Activated CD4-positive, alpha-beta T cell treated with anti-CD3 and anti-CD28 coated beads, Interleukin-2, amount 10 ng/mL, durations not matched to agents 24 days and 14 days (primary cell): ENCODE measurements around the gene CANT1. TPM values are rescaled to one million over a fixed set of nuclear protein-coding genes. Genes with fewer than 3 reads are reported as not detected.

ENCODE experiments used
- DNase-seq: peaks from one replicate; pipeline ENCODE4 v3.0.0; 2022
- H3K27ac Mint-ChIP-seq: one replicate; pipeline ENCODE4 v1.8.0; 2022; ENCODE audit warnings: mild to moderate bottlenecking, mixed read lengths
- H3K27me3 Mint-ChIP-seq: one replicate; pipeline ENCODE4 v1.8.0; 2022; ENCODE audit warnings: mixed read lengths
- H3K36me3 Mint-ChIP-seq: one replicate; pipeline ENCODE4 v1.8.0; 2022; ENCODE audit warnings: low read depth, mild to moderate bottlenecking, mixed read lengths
- H3K4me1 Mint-ChIP-seq: one replicate; pipeline ENCODE4 v1.8.0; 2021; ENCODE audit warnings: mixed read lengths
- H3K4me3 Mint-ChIP-seq: one replicate; pipeline ENCODE4 v1.8.0; 2022; ENCODE audit warnings: mild to moderate bottlenecking, moderate library complexity, mixed read lengths
- H3K9me3 Mint-ChIP-seq: one replicate; pipeline ENCODE4 v1.8.0; 2021; ENCODE audit warnings: mixed read lengths
- intact Hi-C: fragments of 100-400 bp; cut with micrococcal nuclease; formaldehyde crosslinking; loops from one replicate; pipeline ENCODE4 v1.15.1; 2023
- total RNA-seq: library from RNA; stranded (reverse); gene quantifications from 2 replicates; pipeline ENCODE4 v1.2.3, GENCODE V29; 2022

Gene CANT1
- total RNA-seq, 1 donor from 2014 or later = 70.5 TPM

GRCh38 chr17:78979780-78980623 lies 29.6 kb downstream of the CANT1 start, which contains the start of gene LGALS3BP:
LGALS3BP (minus strand) TSS chr17:78979923; CDS start chr17:78977191, 2,732 bp downstream.
- Mint-ChIP-seq H3K36me3 (peaks cover 10% of the 10 kb centered on the region), H3K4me1 (peaks cover 11% of the 10 kb centered on the region), H3K27ac (peak within 1 kb of the TSS; percentile 88), H3K27me3 (no peaks in the 10 kb centered on the region), H3K9me3 (no peaks in the 10 kb centered on the region), H3K4me3 (peak within 1 kb of the TSS; percentile 82)
- intact Hi-C loops = no loop called here
- DNase-seq = peak; percentile 85

DNA sequence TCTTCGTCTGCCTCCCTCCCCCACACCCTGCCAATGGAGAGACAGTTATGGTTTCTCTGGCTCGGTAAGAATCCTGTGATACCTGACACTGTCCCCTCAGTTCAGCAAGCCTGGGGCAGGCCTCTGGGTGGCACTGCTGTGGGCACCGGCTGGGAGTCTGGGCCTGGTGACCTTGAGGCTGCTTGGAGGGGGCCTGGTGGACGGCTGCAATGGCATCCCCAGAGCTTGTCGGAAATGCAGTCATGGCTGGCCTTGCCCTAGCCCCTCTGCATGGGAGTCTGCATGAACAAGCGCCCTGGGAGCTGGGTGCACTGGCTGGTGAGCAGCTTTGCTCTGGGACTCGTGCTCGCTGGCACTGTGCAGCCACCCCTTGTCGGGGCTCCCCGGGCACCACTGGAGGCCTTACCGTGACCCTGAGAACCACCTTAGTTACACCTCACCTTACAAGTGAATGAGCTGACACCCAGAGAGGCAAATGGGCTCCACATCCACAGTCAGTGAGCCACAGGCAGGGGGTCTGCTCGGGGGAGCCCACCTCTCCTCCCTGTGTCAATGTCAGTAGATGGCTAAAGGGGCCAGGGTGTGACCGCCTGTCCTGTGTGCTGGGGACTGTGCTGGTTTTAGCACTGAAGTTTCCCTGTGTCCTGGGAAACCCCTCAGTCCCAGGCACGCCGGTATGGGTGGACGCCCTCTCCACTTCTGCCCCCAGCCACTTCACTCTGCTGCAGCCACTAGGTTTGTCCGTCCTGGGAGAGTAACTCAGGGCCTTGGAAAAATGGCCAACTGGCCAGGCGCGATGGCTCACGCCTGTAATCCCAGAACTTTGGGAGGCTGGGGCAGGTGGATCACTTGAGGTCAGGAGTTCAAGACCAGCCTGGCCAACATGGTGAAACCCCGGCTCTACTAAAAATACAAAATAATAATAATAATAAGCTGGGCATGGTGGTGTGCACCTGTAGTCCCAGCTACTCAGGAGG lies 31.3 kb downstream of the CANT1 start:
- H3K9me3 Mint-ChIP-seq = no peaks in the 10 kb centered on the region
- no peaks in the 10 kb centered on the region for H3K27me3 Mint-ChIP-seq
- intact Hi-C loops = no loop called here
- peaks cover 12% of the 10 kb centered on the region for H3K36me3 Mint-ChIP-seq
- H3K4me3 Mint-ChIP-seq = peak overlapping the region; percentile 82
- peaks cover 11% of the 10 kb centered on the region for H3K4me1 Mint-ChIP-seq
- no peak overlapping the region for H3K27ac Mint-ChIP-seq
- no peak for DNase-seq

DNA sequence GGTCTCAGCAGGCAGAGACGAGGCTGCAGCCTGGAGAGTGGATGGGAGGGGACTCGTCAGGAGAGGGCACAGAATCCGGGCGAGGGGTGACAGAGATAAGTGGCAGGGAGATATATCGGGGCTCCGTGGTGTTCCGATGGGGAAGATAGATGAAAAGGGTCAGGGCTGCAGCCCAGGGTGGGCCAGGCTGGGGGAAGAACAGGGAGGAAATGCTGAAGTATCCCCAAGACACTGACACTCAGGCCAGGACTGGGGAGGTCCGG lies 32.0 kb downstream of the CANT1 start:
- no peaks in the 10 kb centered on the region for H3K27me3 Mint-ChIP-seq
- DNase-seq = no peak
- intact Hi-C loops = no loop called here
- H3K27ac Mint-ChIP-seq = peak overlapping the region; percentile 36
- H3K9me3 Mint-ChIP-seq = no peaks in the 10 kb centered on the region
- peaks cover 12% of the 10 kb centered on the region for H3K36me3 Mint-ChIP-seq
- H3K4me3 Mint-ChIP-seq = peak overlapping the region; percentile 82
- peaks cover 11% of the 10 kb centered on the region for H3K4me1 Mint-ChIP-seq

DNA sequence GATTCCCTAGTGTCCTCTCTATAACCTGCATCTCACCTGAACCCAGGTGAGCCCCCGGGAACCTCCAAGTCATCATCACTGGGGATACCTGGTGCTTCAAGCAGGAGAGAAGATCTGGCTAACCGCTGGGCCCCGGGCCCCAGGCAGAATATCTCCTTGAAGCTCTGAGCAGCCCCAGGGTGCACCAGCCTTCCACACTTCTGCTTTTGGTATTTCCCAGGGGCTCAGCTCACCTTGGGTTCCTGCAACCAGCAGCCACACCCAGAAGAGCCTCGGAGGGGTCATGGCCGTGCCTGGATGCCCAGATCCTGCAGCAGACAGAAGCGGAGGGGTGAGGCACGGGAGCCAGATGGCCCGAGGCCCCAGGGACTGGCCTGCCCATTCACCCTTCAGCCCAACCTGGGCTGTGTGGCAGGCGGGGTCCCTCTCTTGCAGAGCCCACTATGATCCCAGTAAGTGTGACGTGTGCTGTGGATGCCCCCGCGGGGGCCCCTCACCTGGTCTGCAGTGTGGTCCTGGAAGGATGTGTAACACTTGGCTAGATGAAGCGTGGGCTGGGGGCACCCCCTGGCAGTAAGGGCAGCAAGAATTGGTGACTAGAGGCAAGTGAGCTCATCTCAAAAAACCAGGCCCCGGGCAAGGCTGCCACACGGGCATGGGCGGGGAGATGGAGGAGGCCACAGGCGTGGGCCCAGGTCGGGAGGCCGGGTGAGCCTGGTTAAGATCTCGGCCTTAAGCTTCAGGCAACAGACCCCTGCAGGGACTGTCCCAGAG lies 32.5 kb downstream of the CANT1 start:
- H3K27ac Mint-ChIP-seq = peak overlapping the region; percentile 65
- no peaks in the 10 kb centered on the region for H3K9me3 Mint-ChIP-seq
- peaks cover 11% of the 10 kb centered on the region for H3K4me1 Mint-ChIP-seq
- H3K4me3 Mint-ChIP-seq = peak overlapping the region; percentile 82
- H3K27me3 Mint-ChIP-seq = no peaks in the 10 kb centered on the region
- H3K36me3 Mint-ChIP-seq = peaks cover 17% of the 10 kb centered on the region
- DNase-seq = no peak
- intact Hi-C loops = no loop called here

- H3K36me3 Mint-ChIP-seq = peaks cover 33% of the 10 kb centered on the region
- DNase-seq = no peak
- H3K9me3 Mint-ChIP-seq = no peaks in the 10 kb centered on the region
- H3K27ac Mint-ChIP-seq = no peak overlapping the region
- H3K27me3 Mint-ChIP-seq = no peaks in the 10 kb centered on the region
- H3K4me1 Mint-ChIP-seq = peaks cover 18% of the 10 kb centered on the region
- no peak overlapping the region for H3K4me3 Mint-ChIP-seq
- intact Hi-C loops = loop anchor here (5.0 kb wide), 1 partner anchor 478 kb away; no protein-coding TSS in a partner anchor
Measured at GRCh38 chr17:78974635-78975591, 34.7 kb downstream of the CANT1 start.

DNA sequence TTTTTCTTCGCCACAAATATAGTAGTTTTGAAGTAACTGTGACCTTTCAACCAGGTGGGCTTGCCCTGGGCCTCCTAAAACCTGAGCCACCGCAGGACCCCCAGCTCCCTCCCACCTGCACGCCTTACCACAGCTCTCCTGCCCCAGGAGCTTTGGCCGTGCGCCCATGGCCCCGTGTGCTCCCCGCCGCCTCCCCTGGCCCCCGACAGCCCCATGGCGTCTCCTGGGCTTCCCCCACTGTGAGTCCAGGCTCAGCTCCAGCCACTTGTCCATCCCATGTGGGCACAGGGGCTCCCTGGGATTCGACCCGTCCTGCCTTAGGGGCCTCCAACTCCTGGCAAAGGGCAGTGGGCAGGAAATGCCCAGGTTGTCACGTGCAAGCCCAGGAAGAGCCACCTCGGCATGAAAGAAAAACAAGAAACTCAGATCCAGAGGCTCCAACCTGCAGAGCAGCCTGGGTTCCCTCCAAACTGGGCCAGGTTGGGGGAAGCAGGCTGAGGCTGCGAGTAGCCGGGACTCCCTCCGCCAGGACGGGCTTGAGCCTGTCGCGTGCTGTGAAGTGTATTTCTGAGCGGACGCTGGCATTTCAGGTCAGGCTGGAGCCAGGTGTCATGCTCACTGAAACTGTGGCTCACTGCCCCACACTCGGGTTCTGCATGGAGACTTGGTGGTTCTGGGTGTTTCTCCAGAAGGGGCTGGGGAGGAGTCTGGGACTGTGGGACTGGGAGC lies 35.6 kb downstream of the CANT1 start:
- intact Hi-C loops = loop anchor here (5.0 kb wide), 1 partner anchor 477 kb away; no protein-coding TSS in a partner anchor
- no peak for DNase-seq
- no peaks in the 10 kb centered on the region for H3K9me3 Mint-ChIP-seq

DNA sequence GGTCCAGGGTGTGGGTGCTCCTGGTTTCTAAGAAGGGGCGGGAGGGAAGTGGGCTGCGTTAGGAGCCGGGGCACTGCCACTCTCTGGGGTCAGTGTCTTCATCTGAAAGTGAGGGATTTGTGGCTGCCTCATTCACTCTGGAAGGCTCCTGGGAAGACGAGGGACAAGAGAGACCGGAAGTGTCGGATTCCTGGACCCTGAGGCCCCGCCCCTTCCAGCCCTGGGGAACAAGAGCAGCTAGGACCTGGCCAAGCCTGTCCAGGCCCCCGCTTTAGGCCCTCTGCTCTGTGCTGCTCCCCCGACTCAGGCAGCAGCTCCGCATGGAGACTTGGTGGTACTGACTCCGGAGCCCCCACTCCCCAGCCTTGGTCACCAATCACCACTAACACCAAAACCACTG lies 36.4 kb downstream of the CANT1 start:
- H3K27ac Mint-ChIP-seq = no peak overlapping the region
- no peak for DNase-seq
- intact Hi-C loops = loop anchor here (5.0 kb wide), 1 partner anchor 476 kb away; no protein-coding TSS in a partner anchor

More for the DNA sequence above, 35.6 kb downstream of the CANT1 start:
- Mint-ChIP-seq H3K36me3 (peaks cover 35% of the 10 kb centered on the region), H3K27ac (no peak overlapping the region), H3K4me1 (peaks cover 15% of the 10 kb centered on the region), H3K27me3 (no peaks in the 10 kb centered on the region), H3K4me3 (no peak overlapping the region)

DNA sequence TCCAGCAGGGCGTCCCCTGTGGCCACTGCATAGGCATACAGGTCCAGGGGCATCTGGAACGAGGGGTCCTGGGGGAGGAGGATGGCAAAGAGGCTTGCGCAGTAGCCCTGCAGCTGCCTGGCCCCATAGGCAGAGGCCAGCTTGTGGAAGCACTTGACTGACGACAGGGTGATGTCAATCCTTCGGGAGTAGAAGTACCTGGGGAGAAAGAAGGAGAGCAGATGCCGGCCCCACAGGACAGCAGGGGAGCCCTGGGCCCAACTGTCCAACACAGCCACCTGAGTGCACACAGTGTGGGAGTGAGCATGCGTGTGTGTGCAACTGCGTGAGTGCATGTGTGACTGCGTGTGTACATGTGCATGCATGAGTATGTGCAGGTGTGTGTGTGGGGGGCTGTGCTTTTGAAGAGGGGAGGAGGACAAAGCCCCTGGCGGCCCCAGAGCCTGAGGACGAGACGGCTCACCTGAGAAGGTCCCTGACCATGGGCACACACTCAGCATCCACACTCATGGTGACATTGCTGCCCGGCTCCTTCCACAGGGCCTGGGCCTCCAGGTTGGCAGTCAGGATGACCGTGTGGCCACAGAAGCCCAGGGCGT lies 37.0 kb downstream of the CANT1 start:
- DNase-seq = no peak
- intact Hi-C loops = loop anchor here (5.0 kb wide), 1 partner anchor 475 kb away; no protein-coding TSS in a partner anchor
- Mint-ChIP-seq H3K4me3 (no peak overlapping the region), H3K27me3 (no peaks in the 10 kb centered on the region), H3K27ac (no peak overlapping the region), H3K4me1 (peaks cover 14% of the 10 kb centered on the region), H3K9me3 (no peaks in the 10 kb centered on the region), H3K36me3 (peaks cover 36% of the 10 kb centered on the region)

More for the DNA sequence above, 36.4 kb downstream of the CANT1 start:
- Mint-ChIP-seq H3K36me3 (peaks cover 37% of the 10 kb centered on the region), H3K27me3 (no peaks in the 10 kb centered on the region), H3K4me1 (peaks cover 15% of the 10 kb centered on the region), H3K4me3 (no peak overlapping the region), H3K9me3 (no peaks in the 10 kb centered on the region)

DNA sequence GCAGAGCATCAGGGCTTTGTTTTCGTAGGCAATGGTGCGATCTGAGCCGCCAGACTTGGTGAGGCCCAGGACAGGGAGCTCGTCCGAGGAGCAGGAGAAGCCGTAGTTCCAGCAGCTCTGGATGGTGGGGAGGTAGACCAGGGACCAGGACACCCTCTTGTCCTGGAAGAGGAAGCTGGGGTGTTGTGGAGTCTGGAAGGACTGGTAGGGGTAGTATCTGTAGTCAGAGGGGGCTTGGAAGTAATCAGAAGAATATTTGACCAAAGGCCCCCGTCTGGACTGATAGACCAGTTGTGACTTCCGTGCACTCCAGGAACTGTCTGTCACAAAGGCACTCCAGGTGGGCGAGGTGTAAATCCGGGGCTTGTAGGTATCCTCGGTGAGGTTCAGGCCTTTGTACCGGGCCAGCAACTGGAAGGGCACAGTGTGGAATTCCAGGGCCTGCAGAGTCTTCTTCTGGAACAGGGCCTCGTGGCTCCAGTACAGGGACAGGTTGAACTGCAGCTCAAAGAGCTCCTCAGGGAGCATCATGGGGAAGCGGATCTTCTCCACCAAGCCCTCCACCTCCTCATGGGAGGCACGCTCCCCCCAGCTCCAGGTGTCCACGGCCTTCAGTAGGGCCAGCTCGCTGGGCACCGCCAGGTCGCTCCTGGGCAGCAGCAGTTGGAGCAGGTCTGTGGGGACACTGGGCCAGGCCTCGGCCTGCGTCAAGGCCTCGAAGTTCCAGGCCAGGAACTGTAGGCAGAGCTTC lies 37.6 kb downstream of the CANT1 start:
- no peaks in the 10 kb centered on the region for H3K27me3 Mint-ChIP-seq
- no peak overlapping the region for H3K27ac Mint-ChIP-seq
- H3K36me3 Mint-ChIP-seq = peaks cover 30% of the 10 kb centered on the region
- intact Hi-C loops = loop anchor here (1.0 to 5.0 kb wide), 2 partner anchors 107 to 475 kb away; no protein-coding TSS in a partner anchor
- H3K9me3 Mint-ChIP-seq = no peaks in the 10 kb centered on the region
- peaks cover 10% of the 10 kb centered on the region for H3K4me1 Mint-ChIP-seq
- no peak for DNase-seq
- no peak overlapping the region for H3K4me3 Mint-ChIP-seq

- Mint-ChIP-seq H3K36me3 (peaks cover 30% of the 10 kb centered on the region), H3K4me3 (no peak overlapping the region), H3K9me3 (no peaks in the 10 kb centered on the region), H3K4me1 (peaks cover 10% of the 10 kb centered on the region), H3K27me3 (no peaks in the 10 kb centered on the region), H3K27ac (peak overlapping the region; percentile 78)
- intact Hi-C loops = loop anchor here (1.0 to 5.0 kb wide), 2 partner anchors 106 to 474 kb away; no protein-coding TSS in a partner anchor
- peak; percentile 92 for DNase-seq
Measured at GRCh38 chr17:78970834-78971755, 38.5 kb downstream of the CANT1 start.
